OCI-LY7 (cell line): Measurements from ENCODE around the gene MRPL46. TPM values are rescaled to one million over a fixed set of nuclear protein-coding genes. Genes with fewer than 3 reads are reported as not detected.

ENCODE experiments used
- BruUV-seq: library from RNA; stranded (reverse); fragments of 400-500 nt; replicated peaks from 2 replicates; lab custom pipeline; 2021; lab: Mats Ljungman, UMichigan
- CTCF ChIA-PET: fragments of 300-600 bp; sonication (Branson Sonifier 250); formaldehyde crosslinking; loops from one replicate; lab custom pipeline; 2022; ENCODE audit warnings: antibody characterized with exemption; ENCODE audit not compliant: unreplicated experiment; lab: Charles Lee
- POLR2A ChIA-PET: fragments of 300-600 bp; sonication (Branson Sonifier 250); formaldehyde crosslinking; loops from one replicate; lab custom pipeline; 2022; ENCODE audit warnings: antibody characterized with exemption; lab: Charles Lee
- DNase-seq: peaks from one replicate; pipeline ENCODE4 v3.0.0-alpha.2; 2015; ENCODE audit warnings: low spot score
- H2AFZ ChIP-seq: fragments of 200-600 bp; sonication (generic), shearing (Covaris generic); 2 replicates; pipeline ENCODE4 v1.6.1; 2014; ENCODE audit warnings: mild to moderate bottlenecking, antibody characterized with exemption, low read length, moderate library complexity
- H3K27ac ChIP-seq: fragments of 200-600 bp; sonication (generic); 2 replicates; pipeline ENCODE4 v1.5.1; 2014; ENCODE audit warnings: mixed run types, low read depth, mild to moderate bottlenecking, moderate library complexity, low read length, inconsistent platforms; ENCODE audit not compliant: poor library complexity, severe bottlenecking
- H3K36me3 ChIP-seq: fragments of 200-600 bp; sonication (generic); 2 replicates; pipeline ENCODE4 v1.6.1; 2014; ENCODE audit warnings: mild to moderate bottlenecking, antibody characterized with exemption, low read length, moderate library complexity, mixed read lengths; ENCODE audit not compliant: insufficient read depth
- H3K4me1 ChIP-seq: fragments of 200-600 bp; sonication (generic); 2 replicates; pipeline ENCODE4 v1.5.1; 2014; ENCODE audit warnings: mild to moderate bottlenecking, low read length; ENCODE audit not compliant: insufficient read depth, poor library complexity, severe bottlenecking
- H3K4me2 ChIP-seq: fragments of 200-600 bp; sonication (generic); 2 replicates; pipeline ENCODE4 v1.6.1; 2014; ENCODE audit warnings: mild to moderate bottlenecking, low read length
- H3K4me3 ChIP-seq: fragments of 200-600 bp; sonication (generic); 2 replicates; pipeline ENCODE4 v1.5.1; 2014; ENCODE audit warnings: mild to moderate bottlenecking, low read depth, low read length; ENCODE audit not compliant: poor library complexity, severe bottlenecking
- H3K79me2 ChIP-seq: fragments of 200-600 bp; sonication (generic); 2 replicates; pipeline ENCODE4 v1.6.1; 2016; ENCODE audit warnings: low read depth, mild to moderate bottlenecking, low read length, moderate library complexity, mixed read lengths; ENCODE audit not compliant: insufficient read depth
- H3K9me2 ChIP-seq: fragments of 200-600 bp; sonication (generic); 2 replicates; pipeline ENCODE4 v1.6.1; 2016; ENCODE audit warnings: mild to moderate bottlenecking, low read length, mixed read lengths; ENCODE audit not compliant: insufficient read depth
- H3K9me3 ChIP-seq: fragments of 200-600 bp; sonication (generic); 2 replicates; pipeline ENCODE4 v1.6.1; 2014; ENCODE audit warnings: mild to moderate bottlenecking, mixed run types, low read length, mixed read lengths
- H4K20me1 ChIP-seq: fragments of 200-600 bp; sonication (generic); 2 replicates; pipeline ENCODE4 v1.6.1; 2014; ENCODE audit warnings: mild to moderate bottlenecking, antibody characterized with exemption, low read length, moderate library complexity, mixed read lengths; ENCODE audit not compliant: insufficient read depth
- EZH2phosphoT487 ChIP-seq: fragments of 200-600 bp; sonication (generic); IDR thresholded peaks from 2 replicates; pipeline ENCODE4 v1.6.1; 2018; ENCODE audit warnings: low read depth, borderline replicate concordance, mild to moderate bottlenecking, mixed run types, antibody characterized with exemption, low read length, moderate library complexity, mixed read lengths
- intact Hi-C: fragments of 100-400 bp; cut with micrococcal nuclease; formaldehyde crosslinking; loops from one replicate; pipeline ENCODE4 v1.10.0; 2022; ENCODE audit not compliant: unreplicated experiment
- total RNA-seq, 2 experiments: library from RNA; depleted of rRNA in 1 of 2; stranded (reverse); fragments of >200 nt in 1 of 2; shearing (Covaris generic) in 1 of 2; gene quantifications; 2 replicates each; pipeline ENCODE4 v1.2.3, GENCODE V29; 2014 to 2022
- TF ChIP-seq, protein P1 (sequence below): fragments of 200-600 bp; sonication (generic); conservative IDR thresholded peaks from 2 replicates; pipeline ENCODE4 v1.5.1; 2014; ENCODE audit warnings: mild to moderate bottlenecking, antibody characterized with exemption, low read length, moderate library complexity, mixed read lengths

The MRPL46 gene
- total RNA-seq, 2 experiments from 2014 or later, result 30.4 to 37.2 TPM

DNA sequence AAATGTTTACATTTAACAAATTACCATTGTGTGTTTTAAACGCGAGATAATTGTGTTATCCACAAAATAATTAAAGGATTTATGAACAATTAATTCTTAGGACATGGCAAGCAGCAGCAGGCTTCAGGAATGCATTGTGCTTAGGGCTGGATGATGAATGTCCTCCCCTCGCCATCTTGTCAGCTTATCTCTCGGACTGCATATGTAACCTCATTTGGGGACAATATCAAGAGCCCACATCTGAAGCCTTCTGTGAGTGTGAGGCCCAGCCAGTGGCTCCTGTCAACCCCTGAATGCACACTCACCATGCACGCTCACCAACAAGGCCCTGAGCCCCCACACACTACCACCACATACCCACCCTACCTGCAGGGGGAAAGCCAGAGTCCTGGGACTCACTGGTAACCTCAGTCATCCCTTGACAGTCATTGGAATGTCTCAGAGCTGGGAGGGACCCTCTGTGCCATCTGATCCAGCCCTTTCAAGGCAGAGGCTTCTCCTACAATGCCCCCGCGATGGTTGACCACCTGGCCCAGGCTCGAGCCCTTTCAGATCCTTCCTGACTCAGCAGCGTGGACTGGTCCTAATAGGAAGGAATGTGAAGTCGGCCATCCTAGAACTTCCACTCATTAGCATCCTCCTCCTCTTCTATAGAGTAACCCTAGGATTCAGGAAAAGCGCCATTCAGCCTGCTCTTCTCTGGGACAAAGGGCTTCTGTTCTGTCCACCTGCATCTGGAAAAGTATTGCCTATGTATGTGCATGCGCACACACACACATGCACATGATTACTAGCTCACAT, 38.2 kb downstream of the MRPL46 start:
- ChIA-PET CTCF (no interaction called here), POLR2A (no interaction called here)
- Histone ChIP-seq H4K20me1 (no peaks in the 10 kb centered on the region), H3K9me2 (no peaks in the 10 kb centered on the region), H3K4me1 (no peaks in the 10 kb centered on the region), H3K36me3 (no peaks in the 10 kb centered on the region), H3K4me3 (no peak overlapping the region), H3K9me3 (no peaks in the 10 kb centered on the region), H3K79me2 (no peaks in the 10 kb centered on the region), H3K27ac (no peak overlapping the region), H2AFZ (no peak overlapping the region), H3K4me2 (no peak overlapping the region)
- BruUV-seq, result no TSS peak
- TF ChIP-seq, protein P1, sequence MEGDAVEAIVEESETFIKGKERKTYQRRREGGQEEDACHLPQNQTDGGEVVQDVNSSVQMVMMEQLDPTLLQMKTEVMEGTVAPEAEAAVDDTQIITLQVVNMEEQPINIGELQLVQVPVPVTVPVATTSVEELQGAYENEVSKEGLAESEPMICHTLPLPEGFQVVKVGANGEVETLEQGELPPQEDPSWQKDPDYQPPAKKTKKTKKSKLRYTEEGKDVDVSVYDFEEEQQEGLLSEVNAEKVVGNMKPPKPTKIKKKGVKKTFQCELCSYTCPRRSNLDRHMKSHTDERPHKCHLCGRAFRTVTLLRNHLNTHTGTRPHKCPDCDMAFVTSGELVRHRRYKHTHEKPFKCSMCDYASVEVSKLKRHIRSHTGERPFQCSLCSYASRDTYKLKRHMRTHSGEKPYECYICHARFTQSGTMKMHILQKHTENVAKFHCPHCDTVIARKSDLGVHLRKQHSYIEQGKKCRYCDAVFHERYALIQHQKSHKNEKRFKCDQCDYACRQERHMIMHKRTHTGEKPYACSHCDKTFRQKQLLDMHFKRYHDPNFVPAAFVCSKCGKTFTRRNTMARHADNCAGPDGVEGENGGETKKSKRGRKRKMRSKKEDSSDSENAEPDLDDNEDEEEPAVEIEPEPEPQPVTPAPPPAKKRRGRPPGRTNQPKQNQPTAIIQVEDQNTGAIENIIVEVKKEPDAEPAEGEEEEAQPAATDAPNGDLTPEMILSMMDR, result no peak
- TF ChIP-seq EZH2phosphoT487, result no peak
- intact Hi-C loops, result no loop called here
- no peak for DNase-seq

DNA sequence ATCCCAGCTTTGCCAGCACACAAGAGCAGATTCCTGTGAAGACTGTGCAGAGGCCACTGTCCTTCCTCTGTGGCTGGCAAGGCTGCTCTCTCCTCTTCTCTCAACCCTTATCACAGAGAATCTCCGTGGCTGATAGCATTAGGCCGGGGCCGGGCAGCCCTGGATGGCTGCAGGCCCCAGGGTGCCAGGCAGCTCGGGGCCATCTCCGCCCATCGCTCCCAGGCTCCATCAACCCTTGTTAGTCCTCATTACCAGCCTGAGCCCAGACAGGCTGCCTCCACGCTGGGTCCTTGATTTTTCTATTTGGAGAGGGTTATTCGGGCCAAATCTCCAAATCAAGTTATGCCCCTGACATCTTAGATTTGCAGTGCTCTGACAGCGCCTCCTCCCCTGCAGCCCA, 39.1 kb downstream of the MRPL46 start:
- BruUV-seq, result no TSS peak
- ChIA-PET CTCF (no interaction called here), POLR2A (interaction anchor here (1.0 to 2.2 kb wide), 3 partner anchors 13 to 26 kb away, joined by 3 to 5 read pairs (median 3); no protein-coding TSS in a partner anchor)

More for the DNA sequence above, 39.1 kb downstream of the MRPL46 start:
- H2AFZ ChIP-seq, result no peak overlapping the region
- no peaks in the 10 kb centered on the region for H3K79me2 ChIP-seq
- no peaks in the 10 kb centered on the region for H3K4me1 ChIP-seq
- no peaks in the 10 kb centered on the region for H3K36me3 ChIP-seq
- no peak overlapping the region for H3K27ac ChIP-seq
- intact Hi-C loops, result no loop called here
- no peaks in the 10 kb centered on the region for H3K9me3 ChIP-seq
- no peak overlapping the region for H3K4me2 ChIP-seq
- no peaks in the 10 kb centered on the region for H3K9me2 ChIP-seq
- DNase-seq, result no peak
- no peaks in the 10 kb centered on the region for H4K20me1 ChIP-seq
- no peak overlapping the region for H3K4me3 ChIP-seq
- no peak for TF ChIP-seq EZH2phosphoT487
- TF ChIP-seq, protein P1, result no peak
